GM12878 (cell line): ENCODE measurements around the gene IFT81. TPM values are rescaled to one million over a fixed set of nuclear protein-coding genes. Genes with fewer than 3 reads are reported as not detected.

Source experiments
- BHLHE40 ChIP-seq, 2 experiments: fragments of 450-650 bp in 1 of 2; IDR thresholded peaks; 2 replicates each; pipeline ENCODE4 v1.6.1; 2011 to 2017; ENCODE audit warnings: low read depth in 2 of 2, borderline replicate concordance in 1 of 2, improper control_type of control experiment in 1 of 2, low read length in 1 of 2, mild to moderate bottlenecking in 1 of 2
- EGR1 ChIP-seq, 2 experiments: IDR thresholded peaks; 1 replicate in 1 of 2; 2 replicates in 1 of 2; pipeline ENCODE4 v1.6.1; 2011 to 2012; ENCODE audit warnings: low read depth in 2 of 2, low read length in 2 of 2, borderline replicate concordance in 1 of 2, mild to moderate bottlenecking in 1 of 2, moderate library complexity in 1 of 2
- FOS ChIP-seq: IDR thresholded peaks from 3 replicates; pipeline ENCODE4 v1.6.1; 2011; ENCODE audit warnings: borderline replicate concordance; ENCODE audit not compliant: insufficient read length; ENCODE audit errors: extremely low read depth
- RFX5 ChIP-seq: IDR thresholded peaks from 2 replicates; pipeline ENCODE4 v1.6.1; 2011; ENCODE audit warnings: low read depth, low read length, improper control_type of control experiment
- RUNX3 ChIP-seq: IDR thresholded peaks from 2 replicates; pipeline ENCODE4 v1.6.1; 2012; ENCODE audit warnings: low read length, inconsistent platforms
- SIN3A ChIP-seq: IDR thresholded peaks from 2 replicates; pipeline ENCODE4 v1.6.1; 2012; ENCODE audit warnings: low read depth, low read length, improper control_type of control experiment
- TBL1XR1 ChIP-seq: IDR thresholded peaks from 2 replicates; pipeline ENCODE4 v1.6.1; 2012; ENCODE audit warnings: low read depth, low read length, improper control_type of control experiment
- ZNF207 ChIP-seq: fragments of 450-650 bp; IDR thresholded peaks from 2 replicates; pipeline ENCODE4 v1.6.1; 2014; ENCODE audit warnings: antibody characterized with exemption, mild to moderate bottlenecking, borderline replicate concordance
- polyA plus RNA-seq, 11 experiments: library from polyadenylated mRNA; depleted of rRNA in 4 of 11; unstranded in 6 of 11; stranded (reverse) in 5 of 11; fragments of >200 nt; fragmentation: Nextera tagmentation in 4 of 11; fragmentation: Illumina TruSeq in 1 of 11; extraction: Ambion mirVana in 4 of 11; extraction: Trizol in 1 of 11; gene quantifications; 1 replicate in 1 of 11; 2 replicates in 10 of 11; pipeline versions ENCODE4 v1.2.1 to v1.2.3, GENCODE V29; 2011 to 2016; ENCODE audit warnings: inconsistent platforms in 2 of 11, missing spikeins in 2 of 11, low read depth in 1 of 11
- total RNA-seq, 4 experiments: library from RNA; depleted of rRNA in 3 of 4; stranded (reverse); fragments of >200 nt in 3 of 4; fragmentation: Illumina TruSeq in 1 of 4; extraction: Trizol in 1 of 4; gene quantifications; 2 replicates each; pipeline versions ENCODE4 v1.2.1 to v1.2.3, GENCODE V29; 2013 to 2021
- TF ChIP-seq, protein P1 (sequence below): IDR thresholded peaks from 2 replicates; pipeline ENCODE4 v1.6.1; 2012; ENCODE audit warnings: mild to moderate bottlenecking, low read depth, low read length
- TF ChIP-seq, protein P2 (sequence below): fragments of 450-650 bp; IDR thresholded peaks from 2 replicates; pipeline ENCODE4 v1.6.1; 2016; ENCODE audit warnings: mild to moderate bottlenecking, moderate library complexity, borderline replicate concordance

The IFT81 gene
- total and polyA plus RNA-seq, 10 of the 15 experiments (the other 5 are each of a cell fraction or from before 2014, with no cell fraction given), result 4.1 to 9.9 (median 5.6) TPM

DNA sequence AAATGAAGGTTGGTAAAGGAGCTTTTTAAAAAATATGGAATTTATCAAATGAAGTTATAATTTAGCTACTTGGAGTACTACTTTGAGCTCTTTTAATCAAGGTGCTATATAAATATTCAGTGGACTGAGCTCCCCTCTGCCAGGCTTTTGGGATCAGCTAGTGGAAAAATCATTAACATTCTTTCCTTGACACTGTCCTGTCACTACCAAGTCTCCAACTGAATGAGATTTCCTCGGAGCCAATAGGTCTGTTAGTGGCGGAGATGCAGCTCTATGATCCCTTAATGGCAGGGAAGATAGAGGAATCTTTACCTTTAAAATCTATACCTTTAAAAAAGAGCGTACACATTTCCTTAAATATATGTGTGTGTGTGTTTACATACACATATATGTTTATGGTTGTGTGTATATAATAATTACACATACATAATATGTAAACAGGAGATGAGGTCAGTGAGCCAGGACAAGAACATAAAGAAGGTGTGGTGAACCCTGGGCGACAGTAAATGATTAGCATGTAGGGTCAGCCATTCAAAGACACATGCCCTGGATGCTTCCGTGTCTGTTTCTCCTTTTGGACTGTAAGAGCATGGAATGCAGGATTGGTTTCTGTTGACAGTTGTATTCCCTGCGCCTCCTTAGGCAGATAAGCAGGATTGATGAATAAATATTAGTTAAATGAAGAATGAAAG is 109.2 kb downstream of the IFT81 start (continued):
- TF ChIP-seq, protein P1, sequence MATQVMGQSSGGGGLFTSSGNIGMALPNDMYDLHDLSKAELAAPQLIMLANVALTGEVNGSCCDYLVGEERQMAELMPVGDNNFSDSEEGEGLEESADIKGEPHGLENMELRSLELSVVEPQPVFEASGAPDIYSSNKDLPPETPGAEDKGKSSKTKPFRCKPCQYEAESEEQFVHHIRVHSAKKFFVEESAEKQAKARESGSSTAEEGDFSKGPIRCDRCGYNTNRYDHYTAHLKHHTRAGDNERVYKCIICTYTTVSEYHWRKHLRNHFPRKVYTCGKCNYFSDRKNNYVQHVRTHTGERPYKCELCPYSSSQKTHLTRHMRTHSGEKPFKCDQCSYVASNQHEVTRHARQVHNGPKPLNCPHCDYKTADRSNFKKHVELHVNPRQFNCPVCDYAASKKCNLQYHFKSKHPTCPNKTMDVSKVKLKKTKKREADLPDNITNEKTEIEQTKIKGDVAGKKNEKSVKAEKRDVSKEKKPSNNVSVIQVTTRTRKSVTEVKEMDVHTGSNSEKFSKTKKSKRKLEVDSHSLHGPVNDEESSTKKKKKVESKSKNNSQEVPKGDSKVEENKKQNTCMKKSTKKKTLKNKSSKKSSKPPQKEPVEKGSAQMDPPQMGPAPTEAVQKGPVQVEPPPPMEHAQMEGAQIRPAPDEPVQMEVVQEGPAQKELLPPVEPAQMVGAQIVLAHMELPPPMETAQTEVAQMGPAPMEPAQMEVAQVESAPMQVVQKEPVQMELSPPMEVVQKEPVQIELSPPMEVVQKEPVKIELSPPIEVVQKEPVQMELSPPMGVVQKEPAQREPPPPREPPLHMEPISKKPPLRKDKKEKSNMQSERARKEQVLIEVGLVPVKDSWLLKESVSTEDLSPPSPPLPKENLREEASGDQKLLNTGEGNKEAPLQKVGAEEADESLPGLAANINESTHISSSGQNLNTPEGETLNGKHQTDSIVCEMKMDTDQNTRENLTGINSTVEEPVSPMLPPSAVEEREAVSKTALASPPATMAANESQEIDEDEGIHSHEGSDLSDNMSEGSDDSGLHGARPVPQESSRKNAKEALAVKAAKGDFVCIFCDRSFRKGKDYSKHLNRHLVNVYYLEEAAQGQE, result no peak
- TF ChIP-seq TBL1XR1 (no peak), ZNF207 (no peak), RUNX3 (no peak), BHLHE40 (IDR thresholded peaks at IDR 0.05; ENCODE audit: borderline replicate concordance in 1 of 2, low read depth in 2 of 2, low read length in 1 of 2) (no peak), SIN3A (no peak), EGR1 (IDR thresholded peaks at IDR 0.05; ENCODE audit: borderline replicate concordance in 1 of 2, low read depth in 2 of 2, low read length in 2 of 2) (no peak), RFX5 (no peak), FOS (no peak)
- TF ChIP-seq, protein P2, sequence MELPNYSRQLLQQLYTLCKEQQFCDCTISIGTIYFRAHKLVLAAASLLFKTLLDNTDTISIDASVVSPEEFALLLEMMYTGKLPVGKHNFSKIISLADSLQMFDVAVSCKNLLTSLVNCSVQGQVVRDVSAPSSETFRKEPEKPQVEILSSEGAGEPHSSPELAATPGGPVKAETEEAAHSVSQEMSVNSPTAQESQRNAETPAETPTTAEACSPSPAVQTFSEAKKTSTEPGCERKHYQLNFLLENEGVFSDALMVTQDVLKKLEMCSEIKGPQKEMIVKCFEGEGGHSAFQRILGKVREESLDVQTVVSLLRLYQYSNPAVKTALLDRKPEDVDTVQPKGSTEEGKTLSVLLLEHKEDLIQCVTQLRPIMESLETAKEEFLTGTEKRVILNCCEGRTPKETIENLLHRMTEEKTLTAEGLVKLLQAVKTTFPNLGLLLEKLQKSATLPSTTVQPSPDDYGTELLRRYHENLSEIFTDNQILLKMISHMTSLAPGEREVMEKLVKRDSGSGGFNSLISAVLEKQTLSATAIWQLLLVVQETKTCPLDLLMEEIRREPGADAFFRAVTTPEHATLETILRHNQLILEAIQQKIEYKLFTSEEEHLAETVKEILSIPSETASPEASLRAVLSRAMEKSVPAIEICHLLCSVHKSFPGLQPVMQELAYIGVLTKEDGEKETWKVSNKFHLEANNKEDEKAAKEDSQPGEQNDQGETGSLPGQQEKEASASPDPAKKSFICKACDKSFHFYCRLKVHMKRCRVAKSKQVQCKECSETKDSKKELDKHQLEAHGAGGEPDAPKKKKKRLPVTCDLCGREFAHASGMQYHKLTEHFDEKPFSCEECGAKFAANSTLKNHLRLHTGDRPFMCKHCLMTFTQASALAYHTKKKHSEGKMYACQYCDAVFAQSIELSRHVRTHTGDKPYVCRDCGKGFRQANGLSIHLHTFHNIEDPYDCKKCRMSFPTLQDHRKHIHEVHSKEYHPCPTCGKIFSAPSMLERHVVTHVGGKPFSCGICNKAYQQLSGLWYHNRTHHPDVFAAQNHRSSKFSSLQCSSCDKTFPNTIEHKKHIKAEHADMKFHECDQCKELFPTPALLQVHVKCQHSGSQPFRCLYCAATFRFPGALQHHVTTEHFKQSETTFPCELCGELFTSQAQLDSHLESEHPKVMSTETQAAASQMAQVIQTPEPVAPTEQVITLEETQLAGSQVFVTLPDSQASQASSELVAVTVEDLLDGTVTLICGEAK, result no peak
